Fibroblast of lung (primary cell): ENCODE data around the gene ARHGAP21.

Experiments used
- EZH2 ChIP-seq: IDR thresholded peaks from 2 replicates; pipeline ENCODE4 v1.5.1; 2012; ENCODE audit warnings: low read length, control low read depth, mild to moderate bottlenecking; ENCODE audit errors: missing control alignments
- TF ChIP-seq, protein P1 (sequence below), 2 donors: IDR thresholded peaks in 1 of 2; conservative IDR thresholded peaks in 1 of 2; 1 replicate in 1 of 2; 2 replicates in 1 of 2; pipeline ENCODE4 v1.5.1; 2011 to 2012; ENCODE audit warnings: low read length in 2 of 2, control low read depth in 1 of 2, inconsistent platforms in 1 of 2, low read depth in 1 of 2, mild to moderate bottlenecking in 1 of 2

DNA sequence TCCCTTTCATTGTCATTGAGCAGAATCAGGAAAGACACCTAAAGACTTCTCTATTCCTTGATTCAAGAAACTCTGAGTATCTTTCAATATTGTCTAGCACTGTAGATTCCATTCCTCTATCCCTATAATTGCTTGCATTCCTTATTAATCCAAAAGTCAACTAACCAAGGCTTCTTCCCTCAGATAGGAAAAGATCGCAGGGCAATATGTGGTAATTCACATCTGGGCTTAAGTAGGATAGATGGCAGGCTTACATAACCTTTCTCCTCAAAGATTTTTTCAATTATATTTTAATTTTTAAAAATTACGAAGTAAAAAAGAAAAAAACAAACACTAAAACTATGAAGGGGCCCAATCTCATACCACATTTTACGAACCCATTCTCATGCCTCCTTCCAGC, 7.1 kb upstream of the ARHGAP21 start:
- TF ChIP-seq, protein P1, sequence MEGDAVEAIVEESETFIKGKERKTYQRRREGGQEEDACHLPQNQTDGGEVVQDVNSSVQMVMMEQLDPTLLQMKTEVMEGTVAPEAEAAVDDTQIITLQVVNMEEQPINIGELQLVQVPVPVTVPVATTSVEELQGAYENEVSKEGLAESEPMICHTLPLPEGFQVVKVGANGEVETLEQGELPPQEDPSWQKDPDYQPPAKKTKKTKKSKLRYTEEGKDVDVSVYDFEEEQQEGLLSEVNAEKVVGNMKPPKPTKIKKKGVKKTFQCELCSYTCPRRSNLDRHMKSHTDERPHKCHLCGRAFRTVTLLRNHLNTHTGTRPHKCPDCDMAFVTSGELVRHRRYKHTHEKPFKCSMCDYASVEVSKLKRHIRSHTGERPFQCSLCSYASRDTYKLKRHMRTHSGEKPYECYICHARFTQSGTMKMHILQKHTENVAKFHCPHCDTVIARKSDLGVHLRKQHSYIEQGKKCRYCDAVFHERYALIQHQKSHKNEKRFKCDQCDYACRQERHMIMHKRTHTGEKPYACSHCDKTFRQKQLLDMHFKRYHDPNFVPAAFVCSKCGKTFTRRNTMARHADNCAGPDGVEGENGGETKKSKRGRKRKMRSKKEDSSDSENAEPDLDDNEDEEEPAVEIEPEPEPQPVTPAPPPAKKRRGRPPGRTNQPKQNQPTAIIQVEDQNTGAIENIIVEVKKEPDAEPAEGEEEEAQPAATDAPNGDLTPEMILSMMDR (conservative IDR thresholded peaks at IDR 0.05 in 1 of 2, IDR thresholded peaks at IDR 0.05 in 1 of 2; ENCODE audit: low read depth in 1 of 2, low read length in 2 of 2): no peak
- TF ChIP-seq EZH2: no peak
